ENCODE results near the gene SWSAP1. TPM values are rescaled to one million over a fixed set of nuclear protein-coding genes. Genes with fewer than 3 reads are reported as not detected.
A peak's percentile ranks its signal among the peaks of the same experiment; 100 is the strongest.

SWSAP1 gene
- total RNA-seq, 1 donor from 2014 or later: 0.82 TPM

DNA sequence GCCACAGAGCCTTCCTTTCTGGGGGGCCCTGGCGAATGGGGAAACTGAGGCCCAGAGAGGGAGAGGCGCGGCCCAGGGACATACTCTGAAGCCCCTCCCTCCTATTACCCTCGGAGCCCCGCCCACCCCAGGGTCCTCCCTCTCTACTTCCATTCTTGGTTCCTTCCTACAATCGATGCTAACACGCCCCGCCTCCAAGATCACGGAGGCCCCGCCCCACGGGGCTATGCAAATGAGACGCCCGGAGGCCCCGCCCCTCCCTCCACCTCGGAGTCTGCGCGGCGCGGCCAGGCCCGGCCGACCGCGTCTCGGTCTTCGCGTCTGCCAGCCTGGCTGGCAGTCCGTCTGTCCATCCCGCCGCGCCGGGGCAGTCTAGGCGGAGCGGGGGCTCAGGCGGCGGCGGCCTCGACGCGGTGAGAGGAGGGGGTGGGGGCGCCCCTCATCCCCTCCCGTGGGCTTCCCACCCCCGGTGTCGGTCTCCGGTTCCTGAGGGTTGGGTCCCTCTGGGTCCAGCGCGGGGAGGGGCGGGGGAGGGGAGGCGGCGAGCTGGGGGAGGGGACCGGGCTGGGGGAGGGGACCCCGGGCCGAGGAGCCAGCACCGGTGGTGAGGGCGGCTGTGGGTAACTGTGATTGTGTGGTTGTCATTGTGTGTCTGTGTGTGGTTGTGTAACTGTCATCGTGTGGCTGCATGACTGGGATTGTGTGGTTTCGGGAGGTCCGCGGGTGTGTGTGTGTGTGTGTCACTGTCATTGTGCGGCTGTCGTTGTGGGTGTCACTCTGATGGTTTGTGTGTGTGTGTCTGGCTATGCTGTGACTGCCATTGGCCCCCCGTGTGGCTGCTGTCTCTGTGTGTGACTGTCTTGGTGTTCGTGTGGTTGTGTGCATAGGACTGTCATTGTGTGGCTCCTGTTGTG is 19.0 kb upstream of the SWSAP1 start, which contains the start of gene PLPPR2:
PLPPR2 (plus strand) TSS at position 273 of the 914 bp plus-strand sequence. CDS start 2,242 bp downstream, outside the sequence.
- DNase-seq: peak; percentile 91

DNA sequence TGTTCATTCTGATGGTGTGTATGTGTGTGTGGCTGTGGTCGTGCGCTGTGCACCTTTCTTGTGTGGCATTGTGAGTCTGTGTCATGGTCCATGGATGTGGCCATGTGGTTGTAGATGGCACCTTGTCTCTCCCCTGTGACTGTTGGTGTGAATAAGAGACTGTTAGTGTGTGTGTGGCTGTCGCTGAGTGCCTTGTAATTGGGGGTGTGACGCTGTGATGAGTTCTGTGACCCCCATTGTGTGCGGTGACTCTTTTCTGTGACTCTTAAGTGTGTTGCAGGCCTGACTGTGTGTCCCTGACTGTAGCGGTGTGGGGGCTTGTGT is 18.4 kb upstream of the SWSAP1 start:
- DNase-seq: no peak

- DNase-seq: no peak
These were observed 17.6 kb upstream of the SWSAP1 start for GRCh38 chr19:11356676-11357550.

DNA sequence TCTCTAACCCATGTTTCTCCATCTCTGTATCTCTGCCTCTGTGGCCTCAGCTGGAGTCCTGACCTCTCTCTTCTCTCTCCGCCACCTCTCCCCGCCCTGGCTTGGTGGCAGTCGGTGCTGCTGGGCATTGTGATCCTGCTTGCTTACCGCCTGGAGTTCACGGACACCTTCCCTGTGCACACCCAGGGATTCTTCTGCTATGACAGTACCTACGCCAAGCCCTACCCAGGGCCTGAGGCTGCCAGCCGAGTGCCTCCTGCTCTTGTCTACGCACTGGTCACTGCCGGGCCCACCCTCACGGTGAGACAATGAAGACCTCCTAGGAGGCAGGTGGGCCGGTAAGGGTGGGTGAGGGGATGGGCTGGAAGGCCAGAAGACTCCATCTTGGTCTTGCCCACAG is 15.0 kb upstream of the SWSAP1 start:
- DNase-seq: no peak

- peak; percentile 49 for DNase-seq
These were observed 13.3 kb upstream of the SWSAP1 start for GRCh38 chr19:11361037-11361770.

DNA sequence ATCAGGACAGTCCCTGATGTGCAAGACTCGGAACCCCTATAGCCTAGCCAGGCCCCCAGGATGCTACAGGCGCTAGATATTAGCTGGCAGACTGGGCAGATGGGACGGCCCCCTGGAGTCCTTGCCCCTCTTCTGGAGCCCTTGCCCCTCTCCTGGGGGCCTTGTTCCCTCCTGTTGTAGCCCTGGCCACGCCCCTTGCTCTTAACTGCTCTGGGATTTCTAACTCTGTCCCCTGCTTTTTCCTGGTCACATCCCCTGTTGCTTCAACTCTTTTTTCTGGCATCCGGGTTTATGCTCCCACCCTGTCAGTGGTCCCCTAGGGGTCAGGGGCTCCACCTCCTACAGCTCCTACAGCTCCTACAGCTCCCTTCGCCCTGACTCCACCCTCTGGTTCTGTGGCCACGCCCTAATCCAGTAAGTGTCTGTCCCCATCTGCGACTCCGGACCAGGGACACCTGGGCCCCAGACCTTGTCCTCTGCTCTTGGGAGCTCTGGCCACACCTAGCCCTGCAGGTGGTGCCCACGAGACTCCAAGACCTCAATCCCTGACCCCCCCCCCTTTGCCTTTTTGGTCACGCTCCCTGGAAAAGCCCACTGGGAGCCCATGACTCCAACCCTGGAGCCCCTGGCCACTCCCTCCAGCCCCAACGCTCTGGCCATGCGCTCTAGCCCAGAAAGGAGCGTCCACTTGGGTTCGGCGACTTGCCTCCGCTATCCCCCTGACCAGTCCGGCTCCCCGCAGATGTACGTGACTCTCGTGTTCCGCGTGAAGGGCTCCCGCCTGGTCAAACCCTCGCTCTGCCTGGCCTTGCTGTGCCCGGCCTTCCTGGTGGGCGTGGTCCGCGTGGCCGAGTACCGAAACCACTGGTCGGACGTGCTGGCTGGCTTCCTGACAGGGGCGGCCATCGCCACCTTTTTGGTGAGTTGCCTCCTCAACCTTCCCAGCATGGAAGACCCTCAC is 12.4 kb upstream of the SWSAP1 start:
- no peak for DNase-seq

GRCh38 chr19:11363881-11364280 is 10.6 kb upstream of the SWSAP1 start:
- DNase-seq: no peak

- no peak for DNase-seq
These were observed 10.1 kb upstream of the SWSAP1 start for GRCh38 chr19:11364296-11364904.

- DNase-seq: no peak
These were observed 9.5 kb upstream of the SWSAP1 start for GRCh38 chr19:11364935-11365334.

DNA sequence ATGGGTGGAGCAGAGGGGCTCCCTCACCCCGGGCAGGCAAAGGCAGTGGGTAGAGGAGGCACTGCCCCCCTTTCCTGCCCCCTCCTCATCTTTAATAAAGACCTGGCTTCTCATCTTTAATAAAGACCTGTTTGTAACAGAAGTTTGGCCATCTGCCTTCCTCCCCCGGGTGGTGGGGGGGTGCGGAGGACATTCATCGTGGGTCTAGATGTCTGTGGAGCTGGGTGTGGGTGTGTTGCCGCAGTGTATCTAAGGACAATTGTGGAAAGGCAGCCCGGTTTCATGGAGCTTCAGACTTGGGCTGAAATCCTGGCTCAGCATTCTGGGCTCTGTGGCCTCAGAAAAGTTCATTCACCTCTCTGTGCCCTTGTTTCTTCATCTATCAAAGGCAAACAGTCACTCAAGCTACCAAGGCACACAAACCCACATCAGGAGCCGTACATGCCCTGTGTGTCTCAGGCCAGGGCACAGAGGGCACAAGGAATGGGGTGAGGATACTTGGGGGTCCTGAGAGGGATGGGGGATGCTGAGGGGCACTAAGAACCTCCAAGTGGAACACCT is 8.8 kb upstream of the SWSAP1 start:
- no peak for DNase-seq

GRCh38 chr19:11367528-11367927 is 6.9 kb upstream of the SWSAP1 start:
- DNase-seq: no peak

GRCh38 chr19:11370744-11371143 is 3.7 kb upstream of the SWSAP1 start:
- no peak for DNase-seq

DNA sequence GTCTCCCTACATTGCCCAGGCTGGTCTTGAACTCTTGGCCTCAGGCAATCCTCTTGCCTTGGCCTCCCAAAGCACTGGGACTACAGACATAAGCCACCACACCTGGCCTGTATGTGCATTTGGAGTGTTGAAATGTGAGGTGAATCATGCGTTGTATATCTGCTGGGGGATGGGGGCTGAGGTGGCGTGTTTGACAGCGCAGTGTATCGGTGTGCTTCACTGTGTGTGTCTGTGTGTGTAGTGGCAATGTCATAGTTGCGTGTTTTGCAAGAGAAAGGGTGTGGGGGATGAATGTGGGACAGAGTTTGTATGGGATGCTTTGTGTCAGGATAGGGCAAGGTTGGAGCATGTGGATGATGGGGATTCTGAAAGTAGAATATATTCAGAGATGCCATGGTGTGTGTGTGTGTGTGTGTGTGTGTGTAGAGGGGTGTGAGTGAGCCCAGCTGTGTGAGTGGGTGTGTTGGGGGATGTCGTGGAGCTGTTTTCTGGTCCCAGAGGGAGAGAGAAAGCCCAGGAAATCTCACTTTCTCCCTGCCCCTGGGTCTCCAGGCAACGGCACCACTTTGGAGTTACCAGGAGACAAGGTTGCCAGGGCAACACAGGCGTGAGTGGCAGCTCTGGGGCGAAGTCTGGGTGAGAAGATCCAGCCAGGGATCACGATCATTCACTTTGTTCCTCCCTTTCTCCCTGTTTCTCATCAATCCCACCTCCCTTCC is 1.1 kb upstream of the SWSAP1 start:
- peak; percentile 58 for DNase-seq

GRCh38 chr19:11373885-11374432 is 507 bp upstream of the SWSAP1 start:
- no peak for DNase-seq

GRCh38 chr19:11375143-11375948 is 880 bp downstream of the SWSAP1 start:
- no peak for DNase-seq

- DNase-seq: no peak
These were observed 2.8 kb downstream of the SWSAP1 start for GRCh38 chr19:11377237-11377636.

DNA sequence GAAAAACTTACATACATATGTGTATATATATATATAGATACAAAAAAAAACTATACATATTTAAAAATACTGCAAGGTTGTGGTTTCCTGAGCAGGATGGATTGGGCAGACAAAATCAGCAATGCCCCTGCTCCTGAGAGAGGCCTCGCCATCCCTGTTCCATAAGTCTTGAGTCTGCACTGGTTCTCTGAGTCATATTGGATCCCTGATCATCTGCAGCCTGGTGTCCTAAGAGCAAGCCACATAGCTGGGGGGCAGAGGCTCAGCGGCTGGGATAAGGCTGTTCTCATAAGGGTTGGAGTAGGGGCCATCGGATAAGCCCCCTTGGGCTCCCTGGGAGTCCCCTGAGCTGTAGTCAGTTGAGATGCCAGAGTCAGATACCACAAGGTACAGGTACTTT is 3.3 kb downstream of the SWSAP1 start:
- no peak for DNase-seq
